HG02610 (cell line): ENCODE data around the gene FPGS.

Experiments used
- ATAC-seq: cut with Tn5 transposase; IDR thresholded peaks from one replicate; pipeline ENCODE4 v1.9.1; 2021; ENCODE audit warnings: mild to moderate bottlenecking, moderate library complexity; ENCODE audit not compliant: unreplicated experiment

The FPGS gene

GRCh38 chr9:127856094-127856728 lies 53.5 kb downstream of the FPGS start:
- ATAC-seq: no peak

- ATAC-seq: no peak
These were observed 54.0 kb downstream of the FPGS start for GRCh38 chr9:127856729-127857116.

- no peak for ATAC-seq
These were observed 54.6 kb downstream of the FPGS start for GRCh38 chr9:127857278-127857677.

- ATAC-seq: no peak
These were observed 55.4 kb downstream of the FPGS start for GRCh38 chr9:127858041-127858512.

- ATAC-seq: no peak
These were observed 57.6 kb downstream of the FPGS start for GRCh38 chr9:127860260-127860659.

- ATAC-seq: no peak
These were observed 58.1 kb downstream of the FPGS start for GRCh38 chr9:127860779-127861178.

- ATAC-seq: no peak
These were observed 59.7 kb downstream of the FPGS start for GRCh38 chr9:127862075-127863011.

GRCh38 chr9:127863191-127863621 lies 60.5 kb downstream of the FPGS start:
- no peak for ATAC-seq
